Measurements from ENCODE around the gene ZFAND3.
"Not testable (repeated sequence)": the region's sequence is repeated elsewhere in the genome, so short reads cannot be mapped to it uniquely, and the experiment has no call there.

Gene ZFAND3

DNA sequence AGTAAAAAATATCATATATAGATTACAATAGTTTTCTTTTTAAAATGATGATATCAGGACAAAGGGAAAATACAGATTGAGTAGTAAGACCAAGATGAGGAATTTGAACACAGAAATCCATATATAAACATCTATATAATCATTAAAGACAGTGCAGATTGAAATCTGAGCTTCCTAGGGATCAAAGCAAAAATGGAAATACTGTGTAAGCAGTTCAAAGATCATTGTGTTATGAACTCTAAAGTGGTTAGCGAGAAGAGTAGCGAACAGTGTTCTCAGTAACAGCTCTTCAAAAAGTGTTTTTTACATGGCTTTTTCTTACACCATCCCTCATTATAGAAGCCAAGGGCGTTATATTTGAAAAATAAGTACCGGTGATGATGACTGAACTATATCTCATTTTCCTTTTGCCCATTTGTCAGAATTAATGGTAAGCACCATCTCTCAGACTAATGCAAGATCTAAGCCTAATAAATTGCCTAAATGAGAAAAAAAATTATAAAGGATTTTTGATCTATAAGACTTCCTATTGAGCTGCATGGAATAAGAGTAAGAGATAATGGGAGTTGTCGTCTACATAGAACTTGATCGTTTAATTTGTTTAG lies 226.3 kb downstream of the ZFAND3 start:
- no peak for DNase-seq
- no peaks in the 10 kb centered on the region for H3K27me3 ChIP-seq (replicated peaks; ENCODE audit: control insufficient read depth, insufficient read depth, low read length, poor library complexity, severe bottlenecking)
- H3K4me3 ChIP-seq (ENCODE audit: insufficient read depth, low read depth, low read length, poor library complexity, severe bottlenecking) = no peak overlapping the region
- no peaks in the 10 kb centered on the region for H3K36me3 ChIP-seq (ENCODE audit: control insufficient read depth, insufficient read depth, low read length)
- no peaks in the 10 kb centered on the region for H3K9me3 ChIP-seq (ENCODE audit: control insufficient read depth, low read length)
- H3K4me1 ChIP-seq (ENCODE audit: control insufficient read depth, insufficient read depth, low read length, poor library complexity, severe bottlenecking) = no peaks in the 10 kb centered on the region
- H3K27ac ChIP-seq (ENCODE audit: insufficient read depth, low read length, poor library complexity, severe bottlenecking) = no peak overlapping the region

DNA sequence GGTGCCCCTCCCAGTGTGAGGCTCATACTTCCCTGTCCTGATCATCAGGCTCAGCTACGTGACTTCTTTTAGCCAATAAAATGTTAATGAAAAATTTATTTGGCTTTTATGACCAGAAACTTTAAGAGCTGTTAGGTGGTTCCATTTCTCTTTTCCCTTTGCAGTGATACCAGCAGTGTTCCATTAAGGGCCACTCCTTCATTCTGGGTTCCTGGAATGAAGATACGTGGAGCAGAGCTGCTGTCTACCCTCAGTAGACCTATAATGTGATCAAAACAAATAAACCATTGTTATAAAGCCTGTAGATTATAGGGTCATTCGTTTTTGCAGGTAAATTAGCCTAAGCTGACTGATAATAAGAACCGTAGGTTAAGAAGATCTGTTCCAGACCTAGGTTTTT lies 228.0 kb downstream of the ZFAND3 start:
- Histone ChIP-seq H3K36me3 (ENCODE audit: control insufficient read depth, insufficient read depth, low read length) (no peaks in the 10 kb centered on the region), H3K9me3 (ENCODE audit: control insufficient read depth, low read length) (no peaks in the 10 kb centered on the region), H3K27me3 (replicated peaks; ENCODE audit: control insufficient read depth, insufficient read depth, low read length, poor library complexity, severe bottlenecking) (no peaks in the 10 kb centered on the region), H3K4me1 (ENCODE audit: control insufficient read depth, insufficient read depth, low read length, poor library complexity, severe bottlenecking) (no peaks in the 10 kb centered on the region), H3K27ac (ENCODE audit: insufficient read depth, low read length, poor library complexity, severe bottlenecking) (no peak overlapping the region), H3K4me3 (ENCODE audit: insufficient read depth, low read depth, low read length, poor library complexity, severe bottlenecking) (no peak overlapping the region)
- no peak for DNase-seq

DNA sequence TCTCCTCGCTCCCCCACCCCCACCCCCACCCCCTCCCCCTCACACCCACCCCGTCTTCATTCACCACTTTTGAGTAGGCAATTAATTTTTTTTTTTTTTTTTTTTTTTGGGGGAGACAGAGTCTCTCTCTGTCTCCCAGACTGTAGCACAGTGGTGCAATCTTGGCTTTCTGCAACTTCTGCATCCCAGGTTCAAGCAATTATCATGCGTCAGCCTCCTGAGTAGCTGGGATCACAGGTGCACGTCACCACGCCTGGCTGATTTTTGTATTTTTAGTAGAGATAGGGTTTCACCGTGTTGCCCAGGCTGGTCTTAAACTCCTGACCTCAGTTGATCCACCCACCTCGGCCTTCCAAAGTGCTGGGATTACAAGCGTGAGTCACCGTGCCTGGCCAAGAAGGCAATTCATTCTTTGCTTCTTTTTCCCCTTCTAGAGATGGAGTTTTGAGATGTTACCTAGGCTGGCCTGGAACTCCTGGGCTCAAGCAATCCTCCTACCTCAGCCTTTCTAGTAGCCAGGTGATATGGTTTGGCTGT lies 230.4 kb downstream of the ZFAND3 start:
- H3K4me3 ChIP-seq (ENCODE audit: insufficient read depth, low read depth, low read length, poor library complexity, severe bottlenecking); H3K4me1 ChIP-seq (ENCODE audit: control insufficient read depth, insufficient read depth, low read length, poor library complexity, severe bottlenecking); H3K27ac ChIP-seq (ENCODE audit: insufficient read depth, low read length, poor library complexity, severe bottlenecking); DNase-seq; H3K27me3 ChIP-seq (replicated peaks; ENCODE audit: control insufficient read depth, insufficient read depth, low read length, poor library complexity, severe bottlenecking); H3K9me3 ChIP-seq (ENCODE audit: control insufficient read depth, low read length); H3K36me3 ChIP-seq (ENCODE audit: control insufficient read depth, insufficient read depth, low read length): not testable (repeated sequence)

DNA sequence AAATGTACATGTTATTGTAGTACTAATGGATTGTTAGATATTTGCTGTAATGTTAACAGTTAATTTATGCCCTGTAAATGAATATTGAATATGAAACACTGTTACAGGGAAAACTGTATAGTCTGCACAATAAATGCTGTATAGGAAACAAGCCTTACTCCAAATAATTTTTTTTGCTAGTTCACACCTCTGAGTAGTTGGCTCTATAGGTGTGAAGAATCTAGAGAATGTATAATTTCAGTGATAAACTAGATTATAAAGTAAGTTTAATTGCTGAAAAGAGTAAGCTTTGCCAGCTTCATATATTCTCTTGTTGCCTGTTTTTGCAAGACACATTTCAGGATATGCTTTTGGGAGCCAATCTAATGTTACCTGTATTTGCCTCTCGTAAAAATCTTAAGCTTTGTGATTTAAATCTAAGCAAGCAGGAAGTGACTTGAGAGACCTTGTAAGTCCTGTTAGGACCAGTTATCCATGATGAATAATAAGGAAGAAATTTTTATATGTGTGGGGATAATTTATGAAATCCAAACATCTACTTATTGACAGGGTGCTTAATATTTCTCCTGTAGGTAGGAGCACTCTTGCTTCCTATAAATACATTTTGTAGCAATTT lies 232.4 kb downstream of the ZFAND3 start:
- Histone ChIP-seq H3K27ac (ENCODE audit: insufficient read depth, low read length, poor library complexity, severe bottlenecking) (no peak overlapping the region), H3K4me3 (ENCODE audit: insufficient read depth, low read depth, low read length, poor library complexity, severe bottlenecking) (no peak overlapping the region), H3K9me3 (ENCODE audit: control insufficient read depth, low read length) (no peaks in the 10 kb centered on the region), H3K4me1 (ENCODE audit: control insufficient read depth, insufficient read depth, low read length, poor library complexity, severe bottlenecking) (no peaks in the 10 kb centered on the region), H3K27me3 (replicated peaks; ENCODE audit: control insufficient read depth, insufficient read depth, low read length, poor library complexity, severe bottlenecking) (no peaks in the 10 kb centered on the region), H3K36me3 (ENCODE audit: control insufficient read depth, insufficient read depth, low read length) (no peaks in the 10 kb centered on the region)
- no peak for DNase-seq

DNA sequence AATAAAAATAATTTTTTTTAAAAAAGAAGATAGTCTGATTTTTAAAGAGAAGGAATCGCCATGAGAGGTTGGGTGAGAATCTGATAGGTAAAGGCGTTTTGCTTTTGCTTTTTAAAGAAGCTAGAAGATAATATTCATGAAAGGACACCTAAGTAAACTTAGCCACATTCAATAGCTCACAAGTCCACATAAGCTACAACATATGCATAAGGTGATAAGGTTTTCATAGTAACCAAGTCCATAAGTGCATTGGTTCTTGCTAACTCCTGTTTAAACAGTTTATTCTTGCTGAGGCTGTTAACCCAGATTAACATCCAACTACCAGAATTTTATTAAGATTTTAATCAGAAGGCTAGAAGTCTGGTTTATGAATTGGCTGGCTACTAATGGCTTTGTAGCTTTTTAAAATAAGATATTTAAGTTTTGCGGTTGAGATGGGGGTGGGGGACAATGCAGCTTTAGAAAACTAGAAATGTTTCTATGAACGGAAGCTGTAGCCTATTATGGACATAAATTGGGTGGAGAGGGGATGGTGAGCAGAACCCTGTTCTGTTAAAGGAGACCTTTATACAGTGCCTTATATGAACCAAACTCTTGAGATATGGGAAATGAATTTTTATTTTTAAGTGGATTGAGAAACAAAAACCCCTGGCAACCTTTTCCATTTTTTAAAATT lies 235.1 kb downstream of the ZFAND3 start:
- no peak for DNase-seq
- Histone ChIP-seq H3K36me3 (ENCODE audit: control insufficient read depth, insufficient read depth, low read length) (no peaks in the 10 kb centered on the region), H3K4me1 (ENCODE audit: control insufficient read depth, insufficient read depth, low read length, poor library complexity, severe bottlenecking) (no peaks in the 10 kb centered on the region), H3K9me3 (ENCODE audit: control insufficient read depth, low read length) (no peaks in the 10 kb centered on the region), H3K4me3 (ENCODE audit: insufficient read depth, low read depth, low read length, poor library complexity, severe bottlenecking) (no peak overlapping the region), H3K27me3 (replicated peaks; ENCODE audit: control insufficient read depth, insufficient read depth, low read length, poor library complexity, severe bottlenecking) (no peaks in the 10 kb centered on the region), H3K27ac (ENCODE audit: insufficient read depth, low read length, poor library complexity, severe bottlenecking) (no peak overlapping the region)

DNA sequence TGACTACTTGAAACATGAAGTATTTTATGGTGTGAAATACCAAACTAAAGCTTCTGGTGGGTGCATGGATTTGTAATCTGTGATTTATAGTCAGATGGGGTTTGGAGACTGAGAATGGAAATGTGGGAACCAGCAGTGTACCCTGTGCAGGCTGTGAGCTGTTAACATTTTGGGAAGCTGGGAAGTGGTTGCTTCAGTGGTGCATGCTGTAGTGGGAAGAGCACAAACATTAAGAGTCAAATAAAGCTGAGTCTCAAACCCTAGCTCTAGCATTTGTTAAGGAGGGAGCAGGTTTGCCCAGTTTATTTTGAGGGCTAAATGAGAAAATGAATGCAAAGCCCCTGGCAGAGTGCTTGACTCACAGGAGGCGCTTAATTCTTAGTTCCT lies 235.7 kb downstream of the ZFAND3 start:
- Histone ChIP-seq H3K4me1 (ENCODE audit: control insufficient read depth, insufficient read depth, low read length, poor library complexity, severe bottlenecking) (no peaks in the 10 kb centered on the region), H3K27ac (ENCODE audit: insufficient read depth, low read length, poor library complexity, severe bottlenecking) (no peak overlapping the region), H3K36me3 (ENCODE audit: control insufficient read depth, insufficient read depth, low read length) (no peaks in the 10 kb centered on the region), H3K27me3 (replicated peaks; ENCODE audit: control insufficient read depth, insufficient read depth, low read length, poor library complexity, severe bottlenecking) (no peaks in the 10 kb centered on the region), H3K9me3 (ENCODE audit: control insufficient read depth, low read length) (no peaks in the 10 kb centered on the region), H3K4me3 (ENCODE audit: insufficient read depth, low read depth, low read length, poor library complexity, severe bottlenecking) (no peak overlapping the region)
- DNase-seq = no peak

DNA sequence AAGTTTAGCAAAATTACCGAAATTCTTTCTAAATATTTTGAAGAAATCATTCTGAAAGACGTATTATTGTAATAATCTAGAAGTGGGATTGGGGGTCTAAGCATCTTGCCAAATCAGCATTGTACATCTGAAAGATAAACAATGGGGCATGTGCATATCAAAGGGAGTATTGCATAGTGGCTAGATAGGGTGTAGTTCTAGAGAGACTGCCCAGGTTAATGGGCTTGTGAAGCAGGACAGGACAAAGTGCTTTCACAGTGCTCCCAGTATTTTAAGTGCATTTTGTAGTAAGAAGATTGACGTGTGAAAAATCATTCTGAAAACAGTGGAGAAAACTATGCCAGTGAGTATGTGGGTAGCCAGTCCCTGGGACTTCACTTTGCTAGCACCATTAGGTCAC lies 236.8 kb downstream of the ZFAND3 start:
- Histone ChIP-seq H3K36me3 (ENCODE audit: control insufficient read depth, insufficient read depth, low read length) (no peaks in the 10 kb centered on the region), H3K27ac (ENCODE audit: insufficient read depth, low read length, poor library complexity, severe bottlenecking) (no peak overlapping the region), H3K4me1 (ENCODE audit: control insufficient read depth, insufficient read depth, low read length, poor library complexity, severe bottlenecking) (no peaks in the 10 kb centered on the region), H3K27me3 (replicated peaks; ENCODE audit: control insufficient read depth, insufficient read depth, low read length, poor library complexity, severe bottlenecking) (no peaks in the 10 kb centered on the region), H3K9me3 (ENCODE audit: control insufficient read depth, low read length) (no peaks in the 10 kb centered on the region), H3K4me3 (ENCODE audit: insufficient read depth, low read depth, low read length, poor library complexity, severe bottlenecking) (no peak overlapping the region)
- DNase-seq = no peak

DNA sequence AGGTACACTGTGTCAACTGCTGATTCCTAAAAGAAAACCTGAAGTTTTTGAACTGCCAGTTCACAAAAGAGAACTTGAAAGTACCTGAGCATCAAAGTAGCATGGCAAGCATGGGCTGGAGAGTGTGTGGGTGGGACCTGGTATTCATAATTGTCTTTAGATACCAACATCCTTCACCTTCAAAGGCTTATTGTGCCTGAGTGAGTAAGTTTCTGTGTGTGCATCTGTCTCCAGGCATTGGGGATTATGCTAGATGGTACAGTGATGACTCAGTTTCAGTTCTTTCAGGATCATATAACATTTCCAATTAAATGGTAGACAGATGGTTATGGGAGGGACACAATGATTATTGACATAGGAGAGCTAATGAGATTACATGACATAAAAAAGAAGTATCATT lies 238.5 kb downstream of the ZFAND3 start:
- H3K27me3 ChIP-seq (replicated peaks; ENCODE audit: control insufficient read depth, insufficient read depth, low read length, poor library complexity, severe bottlenecking) = no peaks in the 10 kb centered on the region
- no peaks in the 10 kb centered on the region for H3K4me1 ChIP-seq (ENCODE audit: control insufficient read depth, insufficient read depth, low read length, poor library complexity, severe bottlenecking)
- peaks cover 15% of the 10 kb centered on the region for H3K36me3 ChIP-seq (ENCODE audit: control insufficient read depth, insufficient read depth, low read length)
- H3K27ac ChIP-seq (ENCODE audit: insufficient read depth, low read length, poor library complexity, severe bottlenecking) = no peak overlapping the region
- H3K9me3 ChIP-seq (ENCODE audit: control insufficient read depth, low read length) = no peaks in the 10 kb centered on the region
- no peak overlapping the region for H3K4me3 ChIP-seq (ENCODE audit: insufficient read depth, low read depth, low read length, poor library complexity, severe bottlenecking)
- no peak for DNase-seq

DNA sequence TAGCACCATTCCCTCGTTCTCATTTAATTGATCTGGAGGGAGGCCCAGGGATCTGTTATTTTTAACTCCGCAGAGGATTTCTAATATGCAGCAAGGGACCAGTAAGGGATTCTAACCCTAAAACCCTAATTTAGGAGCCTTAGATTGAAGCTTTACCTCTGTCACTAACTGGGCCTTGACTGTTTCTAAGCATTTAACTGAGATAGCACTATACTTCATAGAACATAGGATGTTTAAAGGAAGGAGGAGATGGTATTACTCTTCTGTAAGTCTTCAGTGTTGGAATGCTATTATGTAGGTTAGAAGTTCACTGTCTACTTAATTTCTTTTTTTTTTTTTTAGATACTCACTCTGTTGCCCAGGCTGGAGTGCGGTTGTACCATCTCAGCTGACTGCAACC lies 242.5 kb downstream of the ZFAND3 start:
- no peaks in the 10 kb centered on the region for H3K27me3 ChIP-seq (replicated peaks; ENCODE audit: control insufficient read depth, insufficient read depth, low read length, poor library complexity, severe bottlenecking)
- H3K9me3 ChIP-seq (ENCODE audit: control insufficient read depth, low read length) = no peaks in the 10 kb centered on the region
- H3K27ac ChIP-seq (ENCODE audit: insufficient read depth, low read length, poor library complexity, severe bottlenecking) = no peak overlapping the region
- H3K36me3 ChIP-seq (ENCODE audit: control insufficient read depth, insufficient read depth, low read length) = peaks cover 25% of the 10 kb centered on the region
- no peak overlapping the region for H3K4me3 ChIP-seq (ENCODE audit: insufficient read depth, low read depth, low read length, poor library complexity, severe bottlenecking)
- DNase-seq = no peak
- no peaks in the 10 kb centered on the region for H3K4me1 ChIP-seq (ENCODE audit: control insufficient read depth, insufficient read depth, low read length, poor library complexity, severe bottlenecking)

DNA sequence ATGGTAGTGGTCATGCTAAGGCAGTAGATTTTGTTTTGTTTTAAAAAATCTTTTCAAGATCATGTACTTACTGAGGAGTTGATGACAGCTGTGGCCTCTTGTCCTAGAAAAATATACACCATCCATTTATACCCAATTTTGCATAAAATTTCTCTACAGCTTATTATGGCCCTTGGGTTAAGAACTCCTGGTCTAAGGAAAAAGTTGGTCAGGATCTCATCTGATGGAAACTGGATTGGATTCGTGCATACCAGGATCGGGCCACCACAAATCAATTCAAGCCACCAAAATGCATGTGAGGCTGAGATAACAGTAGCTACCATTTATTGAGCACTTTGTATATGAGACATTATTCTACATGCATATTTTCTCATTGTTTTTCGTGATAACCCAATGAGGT lies 244.4 kb downstream of the ZFAND3 start:
- Histone ChIP-seq H3K4me3 (ENCODE audit: insufficient read depth, low read depth, low read length, poor library complexity, severe bottlenecking) (no peak overlapping the region), H3K27ac (ENCODE audit: insufficient read depth, low read length, poor library complexity, severe bottlenecking) (no peak overlapping the region), H3K36me3 (ENCODE audit: control insufficient read depth, insufficient read depth, low read length) (peaks cover 25% of the 10 kb centered on the region)

More for the DNA sequence above, 244.4 kb downstream of the ZFAND3 start:
- DNase-seq = no peak
- Histone ChIP-seq H3K27me3 (replicated peaks; ENCODE audit: control insufficient read depth, insufficient read depth, low read length, poor library complexity, severe bottlenecking) (no peaks in the 10 kb centered on the region), H3K4me1 (ENCODE audit: control insufficient read depth, insufficient read depth, low read length, poor library complexity, severe bottlenecking) (no peaks in the 10 kb centered on the region), H3K9me3 (ENCODE audit: control insufficient read depth, low read length) (no peaks in the 10 kb centered on the region)

All from effector memory CD4-positive, alpha-beta T cell (primary cell).